Lower leg skin (tissue), 4 donors: ENCODE data around the gene MDGA2. TPM values are rescaled to one million over a fixed set of nuclear protein-coding genes. Genes with fewer than 3 reads are reported as not detected.

Experiments used
- DNase-seq, 2 donors: peaks; one replicate each; pipeline ENCODE4 v3.0.0-alpha.2; 2019; ENCODE audit warnings: low spot score in 2 of 2
- H3K4me3 ChIP-seq: fragments of 200-600 bp; sonication (generic); 2 replicates; pipeline ENCODE4 v1.5.1; 2017; ENCODE audit warnings: mild to moderate bottlenecking, low read depth; ENCODE audit not compliant: poor library complexity, severe bottlenecking
- POLR2A ChIP-seq, 2 donors: fragments of 450-650 bp; IDR thresholded peaks; one replicate each; pipeline ENCODE4 v1.6.1; 2016 to 2017; ENCODE audit warnings: antibody characterized with exemption in 2 of 2, mild to moderate bottlenecking in 1 of 2, moderate library complexity in 1 of 2
- WGBS, 2 donors: methylation state at CpG; one replicate each; pipeline ENCODE4 v1.1.5; 2018; 5-methylcytosine and 5-hydroxymethylcytosine counted together
- intact Hi-C: fragments of 100-400 bp; cut with DNase I; formaldehyde crosslinking; loops from one replicate; pipeline ENCODE4 v1.15.0; 2023; ENCODE audit warnings: low total_unique reads
- total RNA-seq, 4 donors: library from RNA; depleted of rRNA; stranded (reverse); fragments of >200 nt; gene quantifications; one replicate each; pipeline ENCODE4 v1.1.0, GENCODE V29; 2016
- TF ChIP-seq, protein P1 (sequence below), 3 donors: fragments of 450-650 bp; IDR thresholded peaks; one replicate each; pipeline ENCODE4 v1.5.1; 2016; ENCODE audit warnings: antibody characterized with exemption in 3 of 3, mild to moderate bottlenecking in 3 of 3, moderate library complexity in 2 of 3

Gene MDGA2
- total RNA-seq, 4 donors from 2014 or later = 0.15 to 0.78 (median 0.24) TPM

GRCh38 chr14:47606566-47606965 is 68.8 kb downstream of the MDGA2 start:
- WGBS, 2 donors = 93 to 95% methylated on average over 3 of the region's 3 CpGs
- TF ChIP-seq POLR2A (IDR thresholded peaks at IDR 0.05) = no peak
- TF ChIP-seq, protein P1, sequence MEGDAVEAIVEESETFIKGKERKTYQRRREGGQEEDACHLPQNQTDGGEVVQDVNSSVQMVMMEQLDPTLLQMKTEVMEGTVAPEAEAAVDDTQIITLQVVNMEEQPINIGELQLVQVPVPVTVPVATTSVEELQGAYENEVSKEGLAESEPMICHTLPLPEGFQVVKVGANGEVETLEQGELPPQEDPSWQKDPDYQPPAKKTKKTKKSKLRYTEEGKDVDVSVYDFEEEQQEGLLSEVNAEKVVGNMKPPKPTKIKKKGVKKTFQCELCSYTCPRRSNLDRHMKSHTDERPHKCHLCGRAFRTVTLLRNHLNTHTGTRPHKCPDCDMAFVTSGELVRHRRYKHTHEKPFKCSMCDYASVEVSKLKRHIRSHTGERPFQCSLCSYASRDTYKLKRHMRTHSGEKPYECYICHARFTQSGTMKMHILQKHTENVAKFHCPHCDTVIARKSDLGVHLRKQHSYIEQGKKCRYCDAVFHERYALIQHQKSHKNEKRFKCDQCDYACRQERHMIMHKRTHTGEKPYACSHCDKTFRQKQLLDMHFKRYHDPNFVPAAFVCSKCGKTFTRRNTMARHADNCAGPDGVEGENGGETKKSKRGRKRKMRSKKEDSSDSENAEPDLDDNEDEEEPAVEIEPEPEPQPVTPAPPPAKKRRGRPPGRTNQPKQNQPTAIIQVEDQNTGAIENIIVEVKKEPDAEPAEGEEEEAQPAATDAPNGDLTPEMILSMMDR (IDR thresholded peaks at IDR 0.05) = no peak
- H3K4me3 ChIP-seq = no peak overlapping the region
- intact Hi-C loops = no loop called here
- no peak for DNase-seq

- TF ChIP-seq, protein P1 (IDR thresholded peaks at IDR 0.05) = no peak
- TF ChIP-seq POLR2A (IDR thresholded peaks at IDR 0.05) = no peak
- H3K4me3 ChIP-seq = no peak overlapping the region
- 72 to 79% methylated on average over 2 of the region's 2 CpGs for WGBS, 2 donors
- no peak for DNase-seq
- intact Hi-C loops = no loop called here
These were observed 78.5 kb downstream of the MDGA2 start for GRCh38 chr14:47596860-47597259.

DNA sequence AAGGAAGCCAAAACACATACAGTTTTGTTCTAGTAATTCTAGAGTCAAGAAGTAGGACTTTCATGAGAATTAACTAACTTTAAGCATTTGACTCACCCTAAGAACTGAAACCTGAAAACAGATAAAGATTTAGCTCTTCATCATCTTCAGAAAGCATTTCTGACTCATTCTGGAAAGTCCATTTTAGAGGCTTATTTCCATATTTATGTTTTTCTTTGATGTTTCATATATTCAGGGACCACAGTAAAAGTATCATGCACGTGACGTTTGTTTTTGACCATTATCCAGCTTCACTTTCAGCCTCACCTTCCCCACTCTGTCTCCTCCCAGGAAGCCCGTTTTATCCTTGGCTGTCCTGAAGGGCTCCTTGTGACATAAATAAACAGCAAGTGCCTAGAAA is 79.2 kb downstream of the MDGA2 start:
- no peak for DNase-seq
- no peak for TF ChIP-seq POLR2A (IDR thresholded peaks at IDR 0.05)
- TF ChIP-seq, protein P1 (IDR thresholded peaks at IDR 0.05) = no peak
- intact Hi-C loops = no loop called here
- no peak overlapping the region for H3K4me3 ChIP-seq
- WGBS, 2 donors = 67 to 76% methylated on average over 3 of the region's 3 CpGs

DNA sequence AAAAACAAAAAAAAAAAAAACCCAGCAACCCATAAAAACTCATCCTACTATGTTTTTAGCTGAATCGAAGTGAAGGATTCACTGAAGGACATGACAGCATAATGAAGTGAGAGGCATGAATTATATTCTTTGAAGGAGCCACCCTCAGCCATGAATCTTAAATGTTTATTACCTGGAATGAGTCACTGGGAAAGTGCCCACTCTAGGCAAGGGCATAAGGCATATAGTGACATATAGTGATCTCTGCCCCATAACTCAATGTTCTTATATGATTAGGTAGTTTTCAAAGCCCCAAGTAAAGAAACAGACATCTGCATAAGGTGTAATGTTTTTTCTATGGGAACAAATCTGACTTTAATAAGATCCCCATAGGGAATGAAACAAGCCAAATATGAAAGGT is 79.9 kb downstream of the MDGA2 start:
- no peak for DNase-seq
- intact Hi-C loops = no loop called here
- no peak overlapping the region for H3K4me3 ChIP-seq
- WGBS, 2 donors = 70 to 91% methylated on average over 1 of the region's 1 CpG
- TF ChIP-seq, protein P1 (IDR thresholded peaks at IDR 0.05) = no peak

DNA sequence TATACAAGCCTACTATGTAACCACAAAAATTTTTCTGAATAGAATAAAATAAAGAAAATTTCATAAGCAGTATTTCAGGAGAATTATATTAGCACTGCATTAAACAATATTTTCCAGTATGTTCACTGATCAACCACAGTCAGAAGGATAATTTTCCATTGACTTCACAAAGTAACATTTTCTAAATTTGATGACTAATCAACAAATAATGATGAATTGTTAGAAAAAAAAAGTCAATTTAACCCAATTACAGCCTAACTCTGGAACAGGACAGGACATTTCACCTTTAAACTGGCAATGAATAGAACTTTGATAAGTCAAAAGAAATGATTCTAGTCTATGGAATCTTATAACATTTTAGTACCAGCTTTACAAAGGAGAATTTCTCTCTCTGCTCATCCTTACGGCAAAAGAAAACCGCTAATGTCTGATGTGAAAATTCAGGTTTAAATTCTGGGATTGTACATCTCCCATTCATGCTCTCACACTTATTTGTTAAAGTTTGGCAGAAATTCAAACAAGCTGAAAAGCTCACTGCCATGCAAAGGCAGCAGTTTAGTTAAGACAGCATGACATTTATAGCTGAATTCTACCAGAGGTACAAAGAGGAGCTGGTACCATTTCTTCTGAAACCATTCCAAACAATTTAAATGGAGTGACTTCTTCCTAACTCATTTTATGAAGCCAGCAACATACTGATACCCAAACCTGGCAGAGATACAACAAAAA is 84.5 kb downstream of the MDGA2 start:
- TF ChIP-seq, protein P1 (IDR thresholded peaks at IDR 0.05) = no peak
- TF ChIP-seq POLR2A (IDR thresholded peaks at IDR 0.05) = no peak
- WGBS, 2 donors = 36 to 41% methylated on average over 2 of the region's 2 CpGs
- H3K4me3 ChIP-seq = no peak overlapping the region
- DNase-seq = no peak
- intact Hi-C loops = no loop called here

- H3K4me3 ChIP-seq = no peak overlapping the region
- WGBS, 2 donors = 87 to 88% methylated on average over 7 of the region's 7 CpGs
- no peak for TF ChIP-seq POLR2A (IDR thresholded peaks at IDR 0.05)
- TF ChIP-seq, protein P1 (IDR thresholded peaks at IDR 0.05) = no peak
- intact Hi-C loops = no loop called here
- DNase-seq = no peak
These were observed 90.0 kb downstream of the MDGA2 start for GRCh38 chr14:47585447-47585846.
